HuH-7 (cell line): ENCODE results near the gene STAG1.
A peak's percentile ranks its signal among the peaks of the same experiment; 100 is the strongest.
"Not testable (repeated sequence)": the region's sequence is repeated elsewhere in the genome, so short reads cannot be mapped to it uniquely, and the experiment has no call there.

Source experiments
- DNase-seq: peaks from one replicate; pipeline ENCODE4 v3.0.0; 2011; ENCODE audit warnings: low spot score

Gene STAG1

GRCh38 chr3:136703429-136703828 lies 48.7 kb downstream of the STAG1 start:
- DNase-seq: peak; percentile 8

- DNase-seq: no peak
Measured at GRCh38 chr3:136699271-136699828, 52.8 kb downstream of the STAG1 start.

- no peak for DNase-seq
Measured at GRCh38 chr3:136698361-136698760, 53.8 kb downstream of the STAG1 start.

- DNase-seq: no peak
Measured at GRCh38 chr3:136696797-136697196, 55.4 kb downstream of the STAG1 start.

- no peak for DNase-seq
Measured at GRCh38 chr3:136694321-136694720, 57.9 kb downstream of the STAG1 start.

GRCh38 chr3:136690599-136690998 lies 61.6 kb downstream of the STAG1 start:
- no peak for DNase-seq

- no peak for DNase-seq
Measured at GRCh38 chr3:136685882-136686281, 66.3 kb downstream of the STAG1 start.

- DNase-seq: no peak
Measured at GRCh38 chr3:136682740-136683312, 69.4 kb downstream of the STAG1 start.

GRCh38 chr3:136678981-136679380 lies 73.2 kb downstream of the STAG1 start:
- no peak for DNase-seq

GRCh38 chr3:136676009-136676408 lies 76.2 kb downstream of the STAG1 start:
- no peak for DNase-seq

- DNase-seq: no peak
Measured at GRCh38 chr3:136675150-136675858, 76.9 kb downstream of the STAG1 start.

- no peak for DNase-seq
Measured at GRCh38 chr3:136672457-136672856, 79.7 kb downstream of the STAG1 start.

- no peak for DNase-seq
Measured at GRCh38 chr3:136671921-136672320, 80.3 kb downstream of the STAG1 start.

- no peak for DNase-seq
Measured at GRCh38 chr3:136670166-136670565, 82.0 kb downstream of the STAG1 start.

GRCh38 chr3:136667081-136667480 lies 85.1 kb downstream of the STAG1 start:
- DNase-seq: no peak

GRCh38 chr3:136666301-136666700 lies 85.9 kb downstream of the STAG1 start:
- not testable (repeated sequence) for DNase-seq

- no peak for DNase-seq
Measured at GRCh38 chr3:136664771-136665170, 87.4 kb downstream of the STAG1 start.

- DNase-seq: no peak
Measured at GRCh38 chr3:136661282-136661681, 90.9 kb downstream of the STAG1 start.

- DNase-seq: no peak
Measured at GRCh38 chr3:136658946-136659682, 93.1 kb downstream of the STAG1 start.

- no peak for DNase-seq
Measured at GRCh38 chr3:136657526-136657925, 94.7 kb downstream of the STAG1 start.

- DNase-seq: no peak
Measured at GRCh38 chr3:136653628-136654027, 98.5 kb downstream of the STAG1 start.

GRCh38 chr3:136651581-136651980 lies 100.6 kb downstream of the STAG1 start:
- DNase-seq: no peak

GRCh38 chr3:136650461-136650860 lies 101.7 kb downstream of the STAG1 start:
- no peak for DNase-seq
